UCSD-AML1 (cell line): ENCODE measurements around the gene CEP126.
"Not testable (repeated sequence)": the region's sequence is repeated elsewhere in the genome, so short reads cannot be mapped to it uniquely, and the experiment has no call there.

Experiments
- DNase-seq: peaks from one replicate; lab custom pipeline; 2025; ENCODE audit not compliant: unreplicated experiment; lab: John Stamatoyannopoulos, UW

The CEP126 gene

GRCh38 chr11:101931692-101932091 is 16.9 kb downstream of the CEP126 start:
- DNase-seq: no peak

DNA sequence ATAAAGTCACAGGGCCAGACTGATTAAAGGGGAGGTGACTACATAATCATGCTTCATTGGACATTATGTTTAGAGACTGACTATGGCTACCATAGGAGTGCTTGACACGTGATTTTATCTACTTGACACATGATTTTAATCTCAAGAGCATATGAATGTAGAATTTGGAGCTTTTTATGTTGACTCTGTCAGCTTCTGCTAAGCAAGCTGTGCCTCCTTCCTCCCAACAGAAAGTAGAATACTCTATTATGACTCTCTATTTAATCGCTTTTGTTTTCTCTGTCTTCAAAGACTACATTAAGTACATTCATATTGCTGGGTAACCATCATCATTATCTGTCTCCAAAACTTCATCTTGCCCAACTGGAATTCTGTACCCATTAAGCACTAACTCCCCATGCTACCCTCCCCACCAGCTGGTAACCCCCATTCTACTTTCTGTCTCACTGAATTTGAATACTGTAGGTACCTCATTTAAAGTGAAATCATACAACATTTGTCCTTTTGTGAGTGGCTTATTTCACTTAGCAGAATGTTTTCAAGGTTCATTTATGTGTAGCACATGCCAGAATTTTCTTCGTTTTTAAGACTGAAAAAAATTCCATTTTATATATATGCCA is 26.2 kb downstream of the CEP126 start:
- no peak for DNase-seq

GRCh38 chr11:101944923-101945322 is 30.1 kb downstream of the CEP126 start:
- DNase-seq: no peak

DNA sequence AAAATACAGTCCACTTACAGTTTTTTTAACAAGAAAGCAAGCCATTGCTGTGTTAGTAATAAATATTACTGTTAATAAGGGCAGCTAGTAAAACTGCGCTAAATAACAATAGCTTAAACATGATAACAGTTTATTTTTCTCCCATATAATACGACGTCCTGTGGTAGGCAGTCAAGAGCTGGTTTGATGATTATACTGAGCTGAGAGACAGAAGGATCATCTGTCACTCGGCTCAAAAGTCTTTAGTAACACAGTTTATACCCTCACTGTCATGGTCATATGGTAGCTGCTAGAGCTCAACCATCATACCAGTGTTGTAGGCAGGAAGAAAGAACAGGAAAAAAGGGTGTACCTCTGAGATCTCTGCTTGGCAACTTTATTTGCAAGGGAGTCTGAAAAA is 30.6 kb downstream of the CEP126 start:
- no peak for DNase-seq

DNA sequence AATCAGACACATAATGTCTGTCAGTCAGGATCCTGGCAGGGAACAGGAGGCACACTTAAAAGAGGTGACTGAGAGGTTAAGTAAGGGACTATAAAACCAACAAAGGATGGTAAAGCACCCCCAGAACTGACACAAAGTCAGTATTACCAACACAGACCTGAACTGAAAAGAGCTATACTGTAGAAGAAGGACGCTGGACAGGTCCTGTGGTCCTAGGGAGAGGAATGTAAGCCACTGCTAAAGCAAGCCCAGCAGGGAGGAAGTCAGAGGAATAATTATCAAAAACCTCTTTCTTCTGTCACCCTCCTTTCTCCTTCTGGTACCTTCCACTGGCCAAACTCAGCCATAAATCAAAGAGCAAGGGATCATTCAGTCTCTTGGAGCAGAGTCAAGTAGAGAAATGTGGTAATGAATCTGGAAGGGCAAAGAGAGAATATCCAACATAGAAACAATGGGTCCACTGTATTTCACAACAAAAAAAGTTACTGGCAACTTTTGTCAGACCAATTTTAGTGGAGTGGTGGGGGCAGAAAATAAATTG is 34.9 kb downstream of the CEP126 start:
- DNase-seq: no peak

DNA sequence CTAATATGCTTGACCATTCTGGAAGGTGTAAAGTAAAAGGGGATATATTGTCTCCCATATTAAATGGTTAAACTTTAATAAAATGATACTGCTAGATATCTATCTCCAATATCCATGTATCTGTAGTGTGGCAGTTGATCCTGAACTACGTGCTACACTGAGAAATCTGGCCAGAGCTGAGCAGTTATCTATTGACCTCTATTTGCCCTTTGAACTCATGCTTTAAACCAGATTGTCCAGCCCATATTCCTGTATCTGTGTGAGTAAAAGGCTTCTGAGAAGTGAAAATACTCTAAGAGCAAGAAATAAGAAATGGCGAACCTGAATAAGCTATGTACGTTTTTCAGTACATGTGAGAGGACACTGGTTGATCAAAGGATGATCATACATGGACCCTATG is 40.5 kb downstream of the CEP126 start:
- DNase-seq: no peak

- DNase-seq: no peak
These were observed 40.9 kb downstream of the CEP126 start for GRCh38 chr11:101955701-101956100.

GRCh38 chr11:101960231-101960630 is 45.4 kb downstream of the CEP126 start:
- no peak for DNase-seq

- DNase-seq: not testable (repeated sequence)
These were observed 49.4 kb downstream of the CEP126 start for GRCh38 chr11:101964200-101964599.

GRCh38 chr11:101974255-101974654 is 59.4 kb downstream of the CEP126 start:
- DNase-seq: no peak

- no peak for DNase-seq
These were observed 60.0 kb downstream of the CEP126 start for GRCh38 chr11:101974771-101975170.

DNA sequence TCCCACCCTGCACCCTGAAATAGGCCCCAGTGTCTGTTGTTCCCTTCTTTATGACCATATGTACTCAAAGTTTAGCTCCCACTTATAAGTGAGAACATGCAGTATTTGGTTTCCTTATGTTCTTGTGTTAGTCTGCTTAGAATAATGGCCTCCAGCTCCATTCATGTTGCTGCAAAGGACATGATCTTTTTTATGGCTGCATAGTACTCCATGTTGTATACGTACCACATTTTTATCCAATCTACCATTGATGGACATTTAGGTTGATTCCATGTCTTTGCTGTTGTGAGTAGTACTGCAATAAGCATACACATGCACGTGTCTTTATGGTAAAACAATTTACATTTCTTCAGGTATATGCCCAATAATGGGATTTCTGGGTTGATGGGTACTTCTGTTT is 60.9 kb downstream of the CEP126 start:
- DNase-seq: no peak

- no peak for DNase-seq
These were observed 72.6 kb downstream of the CEP126 start for GRCh38 chr11:101987370-101987769.

GRCh38 chr11:101993172-101993571 is 78.4 kb downstream of the CEP126 start:
- no peak for DNase-seq

GRCh38 chr11:101994052-101994469 is 79.3 kb downstream of the CEP126 start:
- DNase-seq: not testable (repeated sequence)

- no peak for DNase-seq
These were observed 81.3 kb downstream of the CEP126 start for GRCh38 chr11:101996111-101996510.

GRCh38 chr11:102001657-102002338 is 87.0 kb downstream of the CEP126 start:
- DNase-seq: no peak

GRCh38 chr11:102004220-102004619 is 89.4 kb downstream of the CEP126 start:
- no peak for DNase-seq

GRCh38 chr11:102005306-102005705 is 90.5 kb downstream of the CEP126 start:
- no peak for DNase-seq

- no peak for DNase-seq
These were observed 92.2 kb downstream of the CEP126 start for GRCh38 chr11:102006835-102007566.

- no peak for DNase-seq
These were observed 93.0 kb downstream of the CEP126 start for GRCh38 chr11:102007567-102008437.
